ENCODE data around the gene SLC26A2. TPM values are rescaled to one million over a fixed set of nuclear protein-coding genes. Genes with fewer than 3 reads are reported as not detected.
A peak's percentile ranks its signal among the peaks of the same experiment; 100 is the strongest.

Gene SLC26A2
- total RNA-seq, 6 experiments from 2014 or later, result 1.3 to 2.4 (median 2.0) TPM

DNA sequence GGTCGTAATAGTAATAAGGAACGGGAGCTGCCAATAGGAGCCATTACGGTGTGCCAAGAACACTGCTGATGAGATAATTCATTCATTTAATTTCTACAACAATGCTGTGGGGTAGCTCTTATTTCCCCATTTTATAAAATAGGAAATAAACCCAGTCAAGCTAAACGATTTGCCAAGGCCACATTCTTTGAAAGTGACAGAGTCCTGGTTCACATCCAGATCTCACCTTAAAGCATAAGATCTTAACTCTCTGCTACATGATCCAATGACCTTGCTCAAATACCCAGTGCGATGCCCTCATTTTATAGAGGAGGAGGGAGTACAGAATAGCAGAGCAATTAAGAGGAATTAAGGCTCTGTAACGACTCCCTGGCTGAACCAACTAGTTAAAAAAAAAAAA, 21.0 kb upstream of the SLC26A2 start:
- TF ChIP-seq POLR2A (IDR thresholded peaks at IDR 0.05) (no peak), CTCF (IDR thresholded peaks at IDR 0.05) (no peak)

GRCh38 chr5:149940077-149940574, 20.4 kb upstream of the SLC26A2 start:
- H3K27me3 ChIP-seq, result no peaks in the 10 kb centered on the region
- H3K9me3 ChIP-seq, result no peaks in the 10 kb centered on the region
- WGBS (ENCODE audit: insufficient coverage, low coverage, low lambda C conversion rate, missing lambda C conversion rate), result 9% methylated on average over 2 of the region's 9 CpGs
- intact Hi-C loops (cut with DNase I), result no loop called here
- peak in 1 of 4 donors; percentile 24 for ATAC-seq
- H3K4me3 ChIP-seq, result no peak overlapping the region
- H3K4me1 ChIP-seq, result peaks cover 0 to 6% (median 0%) of the 10 kb centered on the region in 4 donors
- no peak overlapping the region for H3K27ac ChIP-seq
- DNase-seq, result no peak
- TF ChIP-seq POLR2A (IDR thresholded peaks at IDR 0.05) (no peak), CTCF (IDR thresholded peaks at IDR 0.05) (no peak)
- H3K36me3 ChIP-seq, result no peaks in the 10 kb centered on the region

More for the DNA sequence above, 21.0 kb upstream of the SLC26A2 start:
- Histone ChIP-seq H3K4me1 (peaks cover 0 to 6% (median 0%) of the 10 kb centered on the region in 4 donors), H3K9me3 (no peaks in the 10 kb centered on the region), H3K4me3 (no peak overlapping the region), H3K27ac (no peak overlapping the region), H3K36me3 (no peaks in the 10 kb centered on the region), H3K27me3 (no peaks in the 10 kb centered on the region)
- no peak for ATAC-seq
- 50% methylated on average over 6 of the region's 6 CpGs for WGBS (ENCODE audit: insufficient coverage, low coverage, low lambda C conversion rate, missing lambda C conversion rate)
- no peak for DNase-seq
- intact Hi-C loops (cut with DNase I), result no loop called here

- Histone ChIP-seq H3K27me3 (no peaks in the 10 kb centered on the region), H3K9me3 (no peaks in the 10 kb centered on the region), H3K4me1 (no peaks in the 10 kb centered on the region), H3K4me3 (no peak overlapping the region), H3K36me3 (no peaks in the 10 kb centered on the region), H3K27ac (no peak overlapping the region)
- WGBS (ENCODE audit: insufficient coverage, low coverage, low lambda C conversion rate, missing lambda C conversion rate), result 85% methylated on average over 4 of the region's 5 CpGs
- no peak for ATAC-seq
- intact Hi-C loops (cut with DNase I), result no loop called here
- TF ChIP-seq CTCF (IDR thresholded peaks at IDR 0.05) (no peak), POLR2A (IDR thresholded peaks at IDR 0.05) (no peak)
- no peak for DNase-seq
Measured at GRCh38 chr5:149940941-149941644, 19.5 kb upstream of the SLC26A2 start.

GRCh38 chr5:149941795-149942194, 18.8 kb upstream of the SLC26A2 start:
- intact Hi-C loops (cut with DNase I), result no loop called here
- ATAC-seq (no peak), DNase-seq (no peak)
- TF ChIP-seq CTCF (IDR thresholded peaks at IDR 0.05), result no peak
- TF ChIP-seq POLR2A (IDR thresholded peaks at IDR 0.05), result no peak
- Histone ChIP-seq H3K36me3 (no peaks in the 10 kb centered on the region), H3K9me3 (no peaks in the 10 kb centered on the region), H3K27ac (no peak overlapping the region), H3K4me1 (no peaks in the 10 kb centered on the region), H3K27me3 (no peaks in the 10 kb centered on the region), H3K4me3 (no peak overlapping the region)
- WGBS (ENCODE audit: insufficient coverage, low coverage, low lambda C conversion rate, missing lambda C conversion rate), result 76% methylated on average over 2 of the region's 4 CpGs
